Hematopoietic multipotent progenitor cell treated with erythropoietin and hydrocortisone succinate and interleukin-3 and kit ligand, for 6 days (in vitro differentiated cells): ENCODE results near the gene IL36B.

Experiments
- DNase-seq: peaks from one replicate; pipeline ENCODE4 v3.0.0-alpha.2; 2015

Gene IL36B

GRCh38 chr2:113005030-113005509 is 47.6 kb downstream of the IL36B start, which contains the start of gene IL36A:
TSS of gene IL36A (plus strand) at chr2:113005459. CDS start at chr2:113005872, 413 bp downstream.
- DNase-seq: no peak

- DNase-seq: no peak
Observed at GRCh38 chr2:113002677-113003076, 50.0 kb downstream of the IL36B start.

- DNase-seq: no peak
Observed at GRCh38 chr2:113000436-113000835, 52.2 kb downstream of the IL36B start.

GRCh38 chr2:112997151-112997550 is 55.5 kb downstream of the IL36B start:
- no peak for DNase-seq

- no peak for DNase-seq
Observed at GRCh38 chr2:112996635-112997034, 56.0 kb downstream of the IL36B start.

- DNase-seq: no peak
Observed at GRCh38 chr2:112995346-112995920, 57.2 kb downstream of the IL36B start.

DNA sequence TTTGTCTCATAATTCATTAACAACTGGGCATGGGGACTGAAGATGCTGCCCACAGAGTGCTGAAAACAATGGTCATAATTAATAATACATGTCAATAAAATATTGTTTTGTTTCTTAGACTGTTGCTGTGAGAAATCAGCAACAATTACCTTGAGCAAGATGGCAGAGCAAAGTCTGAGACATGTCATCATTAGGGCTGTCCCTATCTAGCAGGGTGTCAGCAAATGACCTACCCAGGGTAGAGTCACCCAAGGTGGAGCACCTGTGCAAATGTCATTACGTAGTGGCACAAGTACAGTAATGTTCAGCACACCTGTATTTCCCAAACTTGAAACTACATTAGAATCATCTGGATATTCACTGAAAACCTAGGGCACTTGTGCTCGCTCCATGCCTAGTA is 58.0 kb downstream of the IL36B start:
- no peak for DNase-seq

DNA sequence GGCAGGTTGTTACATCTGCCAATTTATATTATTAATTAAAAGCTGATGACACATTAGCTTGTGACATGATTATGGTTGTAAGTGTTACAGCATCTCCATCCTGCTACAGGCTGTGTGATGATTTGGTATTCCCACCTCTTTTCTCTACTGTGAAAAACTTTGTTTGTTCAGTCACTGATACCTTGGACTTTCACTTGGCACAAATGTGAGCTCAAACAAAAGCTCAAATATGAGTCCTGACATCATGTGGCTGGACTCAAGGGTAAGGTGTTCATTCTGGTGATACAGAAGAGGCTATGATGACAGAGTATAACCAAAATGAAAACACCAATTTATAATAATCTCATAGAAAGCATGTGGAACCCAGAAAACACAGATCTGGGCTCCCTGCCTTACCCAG is 58.8 kb downstream of the IL36B start:
- no peak for DNase-seq

GRCh38 chr2:112989611-112990010 is 63.1 kb downstream of the IL36B start:
- no peak for DNase-seq

DNA sequence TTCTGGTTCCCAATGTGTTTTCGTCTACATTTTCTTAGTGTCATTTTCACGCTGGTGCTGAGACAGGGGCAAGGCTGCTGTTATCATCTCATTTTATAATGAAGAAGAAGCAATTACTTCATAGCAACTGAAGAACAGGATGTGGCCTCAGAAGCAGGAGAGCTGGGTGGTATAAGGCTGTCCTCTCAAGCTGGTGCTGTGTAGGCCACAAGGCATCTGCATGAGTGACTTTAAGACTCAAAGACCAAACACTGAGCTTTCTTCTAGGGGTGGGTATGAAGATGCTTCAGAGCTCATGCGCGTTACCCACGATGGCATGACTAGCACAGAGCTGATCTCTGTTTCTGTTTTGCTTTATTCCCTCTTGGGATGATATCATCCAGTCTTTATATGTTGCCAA is 67.6 kb downstream of the IL36B start:
- DNase-seq: no peak

- DNase-seq: no peak
Observed at GRCh38 chr2:112980537-112980936, 72.1 kb downstream of the IL36B start.

DNA sequence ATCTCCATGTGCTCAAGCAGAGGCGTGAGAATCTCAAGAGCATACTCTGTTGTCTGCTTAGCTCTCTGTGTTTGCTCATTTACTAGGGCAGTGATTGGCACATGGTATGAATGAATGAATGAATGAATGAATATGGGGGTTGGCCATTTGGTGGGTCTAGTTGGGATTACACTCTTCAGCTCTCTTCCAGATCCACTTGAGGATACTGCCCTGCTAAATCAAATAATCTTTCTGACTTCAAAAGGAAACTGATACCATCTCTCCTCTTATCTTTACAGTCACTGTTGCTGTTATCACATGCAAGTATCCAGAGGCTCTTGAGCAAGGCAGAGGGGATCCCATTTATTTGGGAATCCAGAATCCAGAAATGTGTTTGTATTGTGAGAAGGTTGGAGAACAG is 72.9 kb downstream of the IL36B start:
- no peak for DNase-seq

DNA sequence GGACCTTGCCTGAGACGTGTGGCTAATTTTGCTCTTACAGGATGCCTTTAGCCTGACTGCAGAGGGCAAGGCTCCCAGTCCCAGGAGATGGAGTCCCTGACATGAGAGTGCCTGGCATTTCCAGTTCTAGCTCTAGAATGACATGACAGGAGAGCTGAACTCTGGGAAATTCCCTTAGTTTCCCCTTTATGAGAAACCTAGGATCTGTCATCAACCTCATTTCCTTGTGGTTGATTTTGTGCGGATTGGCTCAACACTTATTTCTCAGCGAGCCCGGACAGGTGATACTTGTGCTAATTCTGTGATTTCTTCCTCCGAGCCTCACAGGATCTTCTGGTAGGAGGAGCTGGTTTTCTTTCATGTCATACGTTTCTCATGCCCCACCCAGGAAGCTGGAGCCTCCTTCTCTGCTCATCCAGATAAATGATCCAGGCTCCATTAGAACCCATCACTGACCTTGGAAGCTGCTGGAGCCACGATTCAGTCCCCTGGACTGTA is 75.1 kb downstream of the IL36B start, which contains the start of gene IL36G:
Gene IL36G, plus strand, starts transcription at position 448 of the 498 bp plus-strand sequence. CDS start 633 bp downstream, outside the sequence.
- no peak for DNase-seq
